Thoracic aorta (tissue), 2 donors: ENCODE data around the gene CPT1C. TPM values are rescaled to one million over a fixed set of nuclear protein-coding genes. Genes with fewer than 3 reads are reported as not detected.

ENCODE experiments used
- ATAC-seq: fragments of 150-250 bp; one replicate; pipeline ENCODE4 v1.8.0; 2017; ENCODE audit warnings: low read depth; ENCODE audit not compliant: insufficient number of reproducible peaks, low FRiP score
- DNase-seq: peaks from one replicate; pipeline ENCODE4 v3.0.0-alpha.2; 2020; ENCODE audit warnings: low spot score
- H3K27ac ChIP-seq, 2 donors: fragments of 200-600 bp; sonication (generic); 1 replicate in 1 of 2; 2 replicates in 1 of 2; pipeline ENCODE4 v1.5.1; 2016; ENCODE audit warnings: mild to moderate bottlenecking in 2 of 2, moderate library complexity in 2 of 2
- H3K27me3 ChIP-seq: fragments of 200-600 bp; sonication (generic); replicated peaks from 2 replicates; pipeline ENCODE4 v1.6.0; 2016; ENCODE audit warnings: mild to moderate bottlenecking; ENCODE audit not compliant: insufficient read depth
- H3K36me3 ChIP-seq: fragments of 200-600 bp; sonication (generic); one replicate; pipeline ENCODE4 v1.5.1; 2016
- H3K4me1 ChIP-seq, 2 donors: fragments of 200-600 bp; sonication (generic); 1 replicate in 1 of 2; 2 replicates in 1 of 2; pipeline versions ENCODE4 v1.5.1 to v1.6.0; 2016; ENCODE audit warnings: low read depth in 2 of 2, mild to moderate bottlenecking in 1 of 2; ENCODE audit not compliant: control insufficient read depth in 1 of 2
- H3K4me3 ChIP-seq: fragments of 200-600 bp; sonication (generic); 2 replicates; pipeline ENCODE4 v1.5.1; 2016; ENCODE audit warnings: mild to moderate bottlenecking
- H3K9me3 ChIP-seq: fragments of 200-600 bp; sonication (generic); 2 replicates; pipeline ENCODE4 v1.5.1; 2016
- CTCF ChIP-seq: fragments of 200-600 bp; sonication (generic); IDR thresholded peaks from one replicate; pipeline ENCODE4 v1.5.1; 2019; ENCODE audit warnings: antibody characterized with exemption
- total RNA-seq, 2 donors: library from RNA; depleted of rRNA; stranded (reverse); fragments of >200 nt; gene quantifications; one replicate each; pipeline versions ENCODE4 v1.1.0 to v1.2.3, GENCODE V29; 2016

Gene CPT1C
- total RNA-seq, 2 donors from 2014 or later = 2.5 to 3.9 TPM

GRCh38 chr19:49652551-49653465 lies 38.1 kb upstream of the CPT1C start:
- TF ChIP-seq CTCF = no peak
- no peak overlapping the region for H3K27ac ChIP-seq
- DNase-seq (no peak), ATAC-seq (no peak)
- H3K4me1 ChIP-seq = no peaks in the 10 kb centered on the region
- no peaks in the 10 kb centered on the region for H3K9me3 ChIP-seq
- no peaks in the 10 kb centered on the region for H3K27me3 ChIP-seq
- H3K36me3 ChIP-seq = peaks cover 71% of the 10 kb centered on the region
- H3K4me3 ChIP-seq = no peak overlapping the region

- Histone ChIP-seq H3K4me3 (no peak overlapping the region), H3K27me3 (no peaks in the 10 kb centered on the region), H3K4me1 (no peaks in the 10 kb centered on the region), H3K27ac (no peak overlapping the region), H3K36me3 (peaks cover 76% of the 10 kb centered on the region), H3K9me3 (no peaks in the 10 kb centered on the region)
- TF ChIP-seq CTCF = no peak
- no peak for DNase-seq
- no peak for ATAC-seq
Measured at GRCh38 chr19:49653466-49653806, 37.5 kb upstream of the CPT1C start.

- no peak for ATAC-seq
- H3K9me3 ChIP-seq = no peaks in the 10 kb centered on the region
- H3K27me3 ChIP-seq = no peaks in the 10 kb centered on the region
- H3K36me3 ChIP-seq = peaks cover 81% of the 10 kb centered on the region
- no peaks in the 10 kb centered on the region for H3K4me1 ChIP-seq
- no peak for DNase-seq
- no peak overlapping the region for H3K27ac ChIP-seq
- no peak overlapping the region for H3K4me3 ChIP-seq
- no peak for TF ChIP-seq CTCF
Measured at GRCh38 chr19:49654581-49654980, 36.3 kb upstream of the CPT1C start.

GRCh38 chr19:49655570-49656455 lies 35.1 kb upstream of the CPT1C start:
- DNase-seq = no peak
- H3K27me3 ChIP-seq = no peaks in the 10 kb centered on the region
- ATAC-seq = no peak
- peaks cover 78% of the 10 kb centered on the region for H3K36me3 ChIP-seq
- no peaks in the 10 kb centered on the region for H3K4me1 ChIP-seq
- H3K27ac ChIP-seq = no peak overlapping the region
- H3K9me3 ChIP-seq = no peaks in the 10 kb centered on the region
- TF ChIP-seq CTCF = no peak
- H3K4me3 ChIP-seq = no peak overlapping the region

GRCh38 chr19:49656456-49657109 lies 34.3 kb upstream of the CPT1C start:
- no peak for ATAC-seq
- Histone ChIP-seq H3K27me3 (no peaks in the 10 kb centered on the region), H3K4me1 (no peaks in the 10 kb centered on the region), H3K9me3 (no peaks in the 10 kb centered on the region), H3K4me3 (no peak overlapping the region), H3K36me3 (peaks cover 72% of the 10 kb centered on the region), H3K27ac (no peak overlapping the region)
- TF ChIP-seq CTCF = no peak
- no peak for DNase-seq
